ENCODE results near the gene PHKA2.

The PHKA2 gene

DNA sequence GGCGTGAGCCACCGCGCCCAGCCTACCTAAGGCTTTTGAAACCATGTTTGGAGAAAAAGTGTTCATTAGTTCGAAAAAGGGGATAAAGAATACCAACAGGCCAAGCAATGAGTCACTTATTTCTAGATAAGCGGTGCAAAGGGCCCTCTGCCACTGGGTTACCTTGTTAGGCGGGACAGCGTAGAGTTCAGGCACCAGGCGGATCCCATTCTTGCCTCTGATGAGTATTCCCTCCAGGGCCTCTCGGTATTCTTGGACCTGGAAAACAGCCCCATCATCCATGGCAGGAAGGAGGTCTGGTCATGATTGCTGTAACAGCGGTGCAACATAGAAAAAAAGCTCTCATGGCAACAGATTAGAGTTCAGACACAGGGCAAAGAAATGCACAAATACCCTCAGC, 48.0 kb downstream of the PHKA2 start:
- in situ Hi-C loops (cut with MboI; ENCODE audit: low sequenced_read_pairs), result no loop called here

DNA sequence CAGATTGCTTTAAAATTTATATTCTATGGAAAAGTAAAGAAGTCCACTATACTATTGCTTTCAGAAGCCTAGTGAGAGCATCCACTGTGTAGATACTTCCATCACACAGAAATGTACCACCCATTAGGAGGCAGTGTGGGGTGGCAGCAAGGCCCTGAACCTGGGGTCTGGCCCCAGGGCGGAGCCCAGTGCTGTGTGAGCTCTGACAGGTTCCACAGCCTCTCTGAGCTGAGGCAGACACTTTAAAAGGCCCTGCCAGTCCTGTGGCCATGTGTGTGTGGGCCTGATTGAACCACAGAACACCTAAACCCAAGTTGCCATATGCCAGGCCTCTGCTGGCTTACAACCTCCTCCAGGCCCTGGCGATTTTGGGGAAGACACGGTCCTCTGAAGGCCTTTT, 49.2 kb downstream of the PHKA2 start:
- in situ Hi-C loops (cut with MboI; ENCODE audit: low sequenced_read_pairs), result no loop called here

DNA sequence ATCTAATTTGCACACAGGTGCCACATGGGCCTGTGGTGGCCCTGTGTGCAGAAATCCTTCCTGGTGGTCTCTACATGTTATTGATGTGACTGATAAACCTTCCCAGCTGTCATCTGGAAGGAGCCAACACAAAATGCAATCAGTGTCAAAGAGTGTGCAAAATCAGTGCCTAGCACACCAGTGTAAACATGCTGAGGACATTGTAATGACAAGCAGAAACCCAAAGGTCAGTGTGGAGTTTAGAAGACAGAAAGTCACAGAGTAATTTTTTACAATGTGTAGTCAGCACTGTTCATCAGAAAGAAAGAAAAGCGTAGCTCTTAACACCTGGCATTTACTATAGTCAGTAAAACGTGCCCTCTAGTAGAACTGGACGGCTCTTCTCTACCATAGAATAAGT, 50.3 kb downstream of the PHKA2 start:
- in situ Hi-C loops (cut with MboI; ENCODE audit: low sequenced_read_pairs), result no loop called here

DNA sequence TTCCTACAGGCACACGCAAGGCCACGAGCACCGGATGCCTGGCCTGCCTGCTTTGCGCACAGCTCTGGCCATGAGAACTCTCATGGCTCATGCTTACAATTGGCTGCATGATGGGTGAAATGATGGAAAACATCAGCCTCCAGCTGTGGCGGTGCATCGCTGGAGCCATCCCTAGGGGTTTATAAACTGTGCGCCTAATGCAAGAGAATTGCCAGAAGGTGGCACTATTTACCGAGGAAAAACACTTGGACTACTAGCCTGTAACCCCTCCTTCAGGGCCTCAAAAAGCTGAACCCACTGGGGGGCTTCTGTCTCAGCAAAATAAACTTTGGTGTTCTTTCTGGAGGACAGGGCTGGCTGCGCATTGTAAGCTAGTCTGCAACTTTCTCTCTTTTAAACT, 51.9 kb downstream of the PHKA2 start:
- in situ Hi-C loops (cut with MboI; ENCODE audit: low sequenced_read_pairs), result no loop called here

DNA sequence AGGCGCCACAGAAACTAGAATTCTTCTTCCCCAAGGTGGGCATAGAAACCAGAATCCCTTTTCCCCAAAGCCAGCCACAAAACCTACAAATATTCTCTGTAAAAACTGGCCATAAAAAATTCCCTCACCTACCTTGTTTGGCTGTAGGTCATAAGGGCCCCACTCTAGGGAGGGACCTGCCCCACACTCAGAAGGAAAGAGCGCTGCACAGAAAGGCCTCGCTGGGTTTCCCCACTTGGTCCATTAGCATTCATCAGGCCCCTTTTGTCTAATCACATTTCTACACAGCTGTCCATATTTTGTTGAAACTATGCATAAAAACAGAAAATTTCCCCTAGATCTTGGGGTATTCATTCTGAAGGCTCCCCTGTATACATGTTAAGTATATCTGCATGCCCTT, 54.1 kb downstream of the PHKA2 start:
- in situ Hi-C loops (cut with MboI; ENCODE audit: low sequenced_read_pairs), result no loop called here

DNA sequence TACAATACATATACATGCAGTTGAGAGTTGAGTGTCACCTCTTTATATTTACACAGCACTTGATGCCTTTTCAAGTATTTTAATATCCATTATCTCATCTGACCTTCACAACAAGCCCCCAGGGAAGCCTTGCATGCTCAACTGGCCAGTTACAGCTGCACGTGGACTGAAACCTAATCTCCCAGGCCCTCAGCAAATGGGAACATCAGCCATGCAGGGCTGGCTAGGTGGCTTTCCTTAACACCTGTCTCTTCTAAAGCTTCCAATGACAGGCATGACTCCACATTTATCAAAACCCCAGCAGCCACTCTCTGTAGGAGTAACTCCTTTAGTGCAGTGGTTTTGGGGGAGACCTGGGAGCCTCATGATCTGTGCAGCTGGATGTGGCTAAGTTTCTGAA, 56.4 kb downstream of the PHKA2 start:
- in situ Hi-C loops (cut with MboI; ENCODE audit: low sequenced_read_pairs), result no loop called here

DNA sequence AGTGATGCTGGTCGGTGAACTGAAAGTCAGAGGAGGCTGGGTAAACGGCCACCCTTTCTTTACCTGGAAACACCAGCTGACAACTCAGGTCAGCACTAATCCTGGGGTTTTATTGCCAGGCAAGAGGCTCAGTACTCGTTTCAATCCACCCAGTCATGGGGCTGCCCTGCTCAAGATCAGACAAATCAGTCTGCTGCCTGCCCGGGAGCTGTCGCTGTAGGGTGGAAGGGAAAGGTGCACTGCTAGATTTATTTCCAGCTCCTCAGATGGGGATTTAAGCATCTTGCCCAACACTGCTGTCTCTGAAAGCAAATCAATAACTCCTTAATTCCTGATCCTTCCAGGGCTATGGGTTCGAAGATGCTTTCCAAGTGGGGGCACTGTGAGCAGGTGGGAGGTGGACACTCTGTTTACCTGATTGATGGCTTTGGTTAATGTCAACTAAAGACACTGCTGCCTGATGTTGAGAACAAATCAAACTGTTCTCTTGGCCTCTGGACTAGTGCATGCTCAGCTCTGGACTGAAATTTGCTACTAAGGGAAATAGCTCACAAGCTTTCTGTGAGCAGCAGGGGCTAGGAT, 59.3 kb downstream of the PHKA2 start:
- in situ Hi-C loops (cut with MboI; ENCODE audit: low sequenced_read_pairs), result no loop called here

DNA sequence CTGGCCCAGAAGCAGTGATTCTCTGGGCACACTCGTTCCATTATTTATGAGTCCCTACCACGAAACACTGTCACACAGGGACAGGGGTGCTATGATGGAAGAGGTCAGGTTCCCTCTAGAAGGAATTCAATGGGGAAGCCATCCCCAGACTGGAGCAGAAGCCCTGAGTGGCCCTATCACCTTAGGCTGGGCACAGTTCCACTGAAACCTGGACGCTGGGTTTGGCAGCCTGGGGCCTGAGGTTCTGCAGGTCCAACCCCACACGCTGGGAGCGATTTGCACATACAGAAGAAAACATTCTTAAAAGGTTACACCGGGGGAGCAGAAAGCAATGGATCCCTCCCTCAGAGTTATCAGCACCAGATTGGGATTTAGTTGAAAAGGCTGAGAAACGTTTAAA, 63.3 kb downstream of the PHKA2 start:
- in situ Hi-C loops (cut with MboI; ENCODE audit: low sequenced_read_pairs), result no loop called here

DNA sequence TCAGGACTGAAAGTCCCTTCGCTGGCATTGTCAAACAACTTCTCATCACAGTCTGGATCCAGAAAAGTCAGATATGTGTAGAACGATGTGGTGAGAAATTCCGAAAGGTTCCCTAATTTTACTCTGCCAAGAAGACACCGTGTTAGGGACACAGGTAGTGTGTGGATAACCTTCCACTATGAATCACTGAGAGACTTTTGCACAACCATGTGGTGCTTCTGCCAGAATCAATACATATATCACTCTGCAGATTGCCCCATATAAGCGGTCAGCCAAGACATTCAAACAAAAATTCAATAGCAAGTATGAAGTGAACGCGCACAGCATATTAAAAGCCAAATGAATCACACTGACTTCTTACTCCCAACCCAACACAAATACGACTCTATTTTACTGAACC, 63.8 kb downstream of the PHKA2 start:
- in situ Hi-C loops (cut with MboI; ENCODE audit: low sequenced_read_pairs), result no loop called here

DNA sequence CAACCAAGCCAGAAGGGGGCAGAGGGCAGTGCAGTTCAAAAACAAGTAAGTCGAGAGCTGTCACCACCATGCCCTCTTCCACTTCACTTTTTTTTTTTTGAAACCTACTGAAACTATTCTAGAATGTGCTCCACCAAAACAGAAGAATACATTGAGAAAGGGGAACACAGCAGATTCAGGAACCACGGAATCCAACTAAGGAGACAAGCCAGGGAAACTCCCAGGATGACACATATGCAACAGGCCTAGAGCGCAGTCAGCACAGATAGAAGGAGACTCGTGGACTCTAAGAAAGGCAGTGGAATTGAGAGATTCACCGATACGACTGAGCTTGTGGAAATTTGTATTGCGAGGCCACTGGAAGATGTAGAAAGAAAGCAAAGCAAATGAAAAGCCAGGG, 66.1 kb downstream of the PHKA2 start:
- in situ Hi-C loops (cut with MboI; ENCODE audit: low sequenced_read_pairs), result no loop called here

DNA sequence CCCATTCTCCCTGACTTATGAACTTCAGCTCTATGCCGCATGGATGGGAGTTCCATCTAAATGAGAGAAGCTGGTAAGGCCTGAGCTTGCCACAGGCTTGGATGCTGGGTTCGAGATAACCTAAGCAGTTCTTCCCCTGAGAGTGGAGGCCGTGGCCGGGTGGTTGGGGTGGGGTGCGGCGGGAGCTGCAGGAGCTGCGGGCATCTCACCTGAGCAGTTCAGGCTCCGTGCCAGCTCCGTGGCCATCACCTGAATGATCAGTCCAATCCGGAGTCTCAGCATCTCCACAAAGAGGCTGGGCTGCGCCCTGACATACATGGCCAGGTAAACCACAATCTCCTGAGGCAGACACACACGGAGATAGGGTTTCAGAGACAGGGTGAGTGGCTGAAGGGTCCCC, 77.6 kb downstream of the PHKA2 start:
- in situ Hi-C loops (cut with MboI; ENCODE audit: low sequenced_read_pairs), result no loop called here

DNA sequence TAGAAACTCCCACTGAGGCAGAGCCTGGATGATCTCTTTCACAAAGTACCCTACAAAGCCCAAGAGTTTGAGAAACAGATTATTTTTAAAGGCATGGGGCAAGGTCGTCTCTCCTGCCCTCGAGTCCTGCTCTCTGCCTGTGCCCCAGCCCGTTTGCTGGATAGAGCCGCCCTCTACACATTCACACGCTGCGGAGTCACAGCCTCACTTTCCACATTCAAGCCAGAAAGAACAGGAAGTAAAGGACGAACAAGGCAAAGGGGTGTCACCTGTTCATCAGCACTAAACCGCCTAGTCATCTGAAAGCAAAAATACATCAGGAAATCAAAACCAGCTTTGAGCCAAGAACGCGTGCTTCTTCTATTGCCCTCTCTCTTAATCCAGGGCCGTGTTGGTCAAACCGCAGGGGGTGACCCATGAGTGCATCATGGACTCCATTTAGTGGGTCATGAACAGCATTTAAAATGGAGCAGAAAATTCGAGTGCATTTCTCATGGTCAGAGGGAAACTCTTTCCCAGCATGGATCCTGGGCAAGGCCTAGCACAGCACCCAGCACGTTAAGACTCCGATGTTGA, 83.4 kb downstream of the PHKA2 start:
- in situ Hi-C loops (cut with MboI; ENCODE audit: low sequenced_read_pairs), result no loop called here

DNA sequence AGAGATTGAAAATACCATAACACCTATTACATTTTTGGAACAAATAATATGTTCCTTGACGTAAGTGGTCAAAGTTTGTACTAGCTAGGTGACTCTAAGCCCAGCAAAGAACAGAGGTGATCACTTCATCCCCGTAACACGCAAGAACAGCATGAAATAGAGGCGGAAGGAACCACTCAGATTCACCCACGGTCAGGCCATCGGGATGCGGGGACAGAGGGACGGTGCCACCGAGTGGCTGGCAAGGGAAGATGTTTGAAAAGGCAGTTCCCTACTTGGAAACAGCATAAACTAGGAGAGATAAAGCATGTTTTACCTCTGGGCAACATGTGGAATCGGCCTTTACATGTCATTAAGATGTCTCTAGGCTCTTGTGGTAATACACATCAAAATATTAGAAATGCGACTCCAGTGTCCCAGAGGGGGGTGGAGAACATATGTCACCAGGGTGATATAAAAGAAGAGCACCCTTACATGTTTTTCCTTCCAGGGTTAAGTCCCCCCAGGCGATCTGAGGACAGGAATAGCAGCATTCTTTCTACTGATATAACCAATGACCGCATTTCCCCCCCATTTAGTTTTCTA, 84.0 kb downstream of the PHKA2 start:
- in situ Hi-C loops (cut with MboI; ENCODE audit: low sequenced_read_pairs), result no loop called here

DNA sequence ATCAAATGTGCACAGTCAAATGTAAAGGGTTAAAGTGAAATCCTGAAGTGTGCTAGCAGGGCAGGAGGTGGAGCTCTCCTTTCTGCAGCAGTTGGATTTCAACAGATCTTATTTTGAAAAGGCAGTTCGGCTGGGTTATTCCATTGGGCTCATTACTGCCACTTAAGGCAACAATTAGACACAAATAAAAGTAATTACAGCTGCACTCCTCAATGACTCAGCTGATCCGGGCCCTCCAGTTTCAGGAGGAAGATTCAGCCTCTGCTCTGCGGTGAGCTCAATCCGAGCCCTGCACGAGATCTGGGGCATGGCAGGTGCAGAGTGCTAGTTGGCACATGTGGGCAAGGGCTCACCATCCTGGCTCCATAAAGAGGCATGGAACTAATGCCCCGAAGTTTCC, 85.4 kb downstream of the PHKA2 start:
- in situ Hi-C loops (cut with MboI; ENCODE audit: low sequenced_read_pairs), result no loop called here

DNA sequence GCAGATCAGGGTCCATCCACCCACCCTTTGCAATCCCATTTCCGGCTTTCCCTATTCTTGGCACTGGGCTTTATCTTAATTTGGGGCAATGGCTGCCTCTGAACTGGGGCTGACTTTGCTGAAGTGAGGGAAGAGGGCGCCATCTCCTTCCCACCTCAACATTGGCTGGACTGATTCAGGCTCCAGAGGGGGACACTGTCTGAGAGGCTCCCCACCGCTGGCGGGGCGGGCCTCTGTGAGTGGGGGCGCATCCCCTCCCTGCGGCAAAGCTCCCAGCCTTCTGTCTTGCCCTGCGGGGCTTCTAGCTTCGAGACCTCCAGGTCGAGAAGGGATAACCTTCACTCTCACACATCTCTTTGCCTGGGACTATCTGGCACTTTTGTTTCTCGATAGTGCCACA, 85.8 kb downstream of the PHKA2 start:
- in situ Hi-C loops (cut with MboI; ENCODE audit: low sequenced_read_pairs), result no loop called here

DNA sequence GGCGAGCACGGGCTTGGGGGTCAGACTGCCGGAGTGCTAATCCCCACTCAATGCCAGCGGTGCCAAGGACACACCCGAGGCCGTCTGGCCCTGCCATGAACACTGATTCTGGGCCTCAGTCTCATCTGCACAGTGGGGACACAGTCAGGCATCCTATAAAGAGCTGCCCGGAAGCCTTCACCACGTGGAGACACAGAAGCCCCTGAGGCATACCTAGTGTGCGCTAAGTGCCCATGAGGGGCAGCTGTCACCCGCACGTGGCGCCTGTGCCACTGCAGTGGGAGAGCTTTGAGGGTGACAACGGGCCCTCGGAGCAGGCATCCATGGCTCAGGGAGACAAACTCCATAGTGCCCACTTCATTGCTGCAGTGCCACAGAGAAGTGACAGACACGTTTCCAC, 86.3 kb downstream of the PHKA2 start:
- in situ Hi-C loops (cut with MboI; ENCODE audit: low sequenced_read_pairs), result no loop called here

DNA sequence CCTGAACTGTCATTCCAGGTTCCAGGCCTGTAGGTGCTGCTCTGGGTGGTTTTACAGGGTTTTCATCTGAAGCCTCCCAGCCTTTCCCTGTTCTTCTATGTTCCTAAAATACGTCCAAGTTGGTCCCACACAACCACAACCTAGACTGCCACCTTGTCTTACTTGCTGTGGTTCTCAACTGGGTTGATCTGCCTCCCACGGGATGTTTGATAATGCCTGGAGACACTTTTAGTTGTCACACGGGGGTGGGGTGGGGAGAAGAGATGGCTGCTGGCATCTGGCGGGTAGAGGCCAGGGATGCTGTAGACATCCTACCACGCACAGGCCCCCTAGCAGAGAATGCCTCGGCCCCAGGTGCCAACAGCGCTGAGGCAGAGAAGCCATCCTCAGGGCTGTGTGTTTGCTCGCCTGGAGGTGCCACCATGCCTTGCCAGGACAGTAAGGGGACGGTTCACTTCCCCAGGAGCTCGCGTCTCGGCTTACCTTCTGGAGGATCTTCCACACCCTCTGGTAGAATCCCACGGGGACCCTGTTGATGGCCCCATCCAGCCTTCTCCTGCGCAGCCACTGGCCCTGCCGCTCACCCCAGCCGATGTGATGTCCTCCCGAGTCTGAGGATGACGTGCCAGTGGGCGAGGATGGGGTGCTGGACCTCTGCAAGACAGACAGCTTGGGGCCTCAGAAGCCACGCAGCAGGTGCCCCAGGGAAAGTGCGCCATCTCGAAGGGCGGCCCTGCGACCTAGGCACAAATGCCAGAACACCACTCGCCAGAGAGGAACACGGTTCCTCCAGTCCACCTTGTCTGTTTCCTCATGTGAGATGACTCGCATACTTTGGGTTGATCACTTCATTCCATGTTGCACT, 87.0 kb downstream of the PHKA2 start:
- in situ Hi-C loops (cut with MboI; ENCODE audit: low sequenced_read_pairs), result no loop called here

DNA sequence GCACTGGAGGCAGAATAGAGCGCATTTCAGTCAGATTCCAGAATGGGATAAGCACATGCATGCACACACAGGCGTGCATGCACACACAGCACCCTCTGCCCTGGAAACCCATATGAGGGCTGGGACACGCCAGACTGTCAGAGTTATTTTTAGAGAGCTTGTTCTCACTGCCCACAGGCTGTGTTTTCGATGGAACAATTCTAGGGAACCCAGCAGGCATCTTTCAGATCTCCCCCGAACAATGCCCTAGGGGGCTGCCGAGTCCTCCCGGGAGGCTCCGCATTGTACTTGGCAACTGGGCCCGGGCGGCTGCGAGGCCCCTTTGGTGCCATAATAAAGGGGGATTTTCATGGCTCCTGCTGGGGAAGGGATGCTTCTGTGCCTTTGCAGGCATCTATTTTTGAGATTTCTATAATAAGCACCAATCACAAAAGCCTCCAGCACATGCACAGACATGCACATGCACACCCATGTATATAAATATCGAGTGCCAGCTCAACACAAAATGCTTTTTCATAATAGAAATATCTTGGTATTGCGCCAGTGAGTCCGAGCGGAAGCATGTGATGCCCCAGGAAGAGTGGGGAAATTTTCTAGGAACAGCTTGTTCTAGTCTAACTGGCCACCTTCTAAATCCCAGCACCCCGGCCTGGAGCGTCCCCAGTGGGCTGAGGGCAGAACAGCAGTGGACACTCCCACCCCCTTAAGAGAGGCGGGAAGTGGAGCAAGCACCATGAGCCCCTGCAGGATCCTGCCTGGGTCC, 88.5 kb downstream of the PHKA2 start:
- in situ Hi-C loops (cut with MboI; ENCODE audit: low sequenced_read_pairs), result no loop called here

DNA sequence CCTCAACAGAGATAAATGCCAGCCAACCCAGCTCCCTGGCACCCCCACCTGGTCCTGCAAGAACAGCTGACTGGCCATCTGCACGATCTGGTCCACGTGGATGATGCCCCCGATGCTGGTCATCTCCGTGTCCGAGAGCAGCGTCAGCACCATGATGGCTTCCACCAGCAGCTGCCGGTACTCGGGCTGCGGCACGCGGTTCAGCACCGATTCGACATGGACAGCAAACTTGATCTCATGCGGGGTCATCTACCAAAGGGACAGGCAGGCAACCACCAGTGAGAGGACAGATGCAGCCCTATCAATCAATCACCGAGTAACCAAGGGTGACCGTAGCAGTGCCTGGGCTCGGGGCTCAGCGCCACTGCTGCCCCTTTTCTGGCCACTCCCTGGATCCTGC, 89.8 kb downstream of the PHKA2 start:
- in situ Hi-C loops (cut with MboI; ENCODE audit: low sequenced_read_pairs), result no loop called here

DNA sequence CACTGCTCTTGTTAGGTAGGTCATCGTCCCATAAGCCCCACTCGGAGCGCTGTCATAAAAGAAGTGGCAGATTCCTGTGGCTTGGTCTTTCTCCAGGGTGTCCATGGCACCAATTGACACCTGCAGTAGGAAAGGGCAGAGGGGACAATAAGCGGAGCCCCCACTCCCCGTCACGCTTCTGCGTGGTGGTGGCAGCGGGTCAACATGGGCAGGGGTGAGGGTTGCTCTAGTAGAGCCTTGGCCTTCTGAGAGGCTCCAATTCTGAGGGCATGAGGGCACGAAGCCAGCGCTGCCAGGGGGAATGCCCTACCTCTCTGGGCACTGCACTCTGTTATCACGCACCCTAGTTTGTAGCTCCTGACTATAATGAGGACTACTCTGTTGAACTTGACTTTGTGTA, 90.4 kb downstream of the PHKA2 start:
- in situ Hi-C loops (cut with MboI; ENCODE audit: low sequenced_read_pairs), result no loop called here

DNA sequence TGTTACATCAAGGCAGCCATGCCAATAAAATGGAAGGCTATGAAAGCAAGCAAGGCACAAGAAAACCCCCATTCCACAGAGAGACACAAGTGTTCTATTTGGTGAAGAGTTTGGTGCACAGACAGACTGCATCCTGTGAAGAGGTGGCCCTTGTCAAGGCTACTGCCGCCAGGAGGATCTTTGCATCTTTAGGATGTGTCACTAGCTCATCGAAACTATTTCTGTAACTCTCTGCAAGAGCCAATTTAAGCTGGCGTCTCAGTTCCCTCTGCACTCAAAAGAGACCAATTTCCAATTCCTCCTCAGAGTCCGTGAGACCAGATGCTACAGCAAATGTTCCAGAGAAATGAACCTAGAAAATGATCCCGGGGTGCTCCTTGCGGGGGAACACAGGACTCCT, 91.0 kb downstream of the PHKA2 start:
- in situ Hi-C loops (cut with MboI; ENCODE audit: low sequenced_read_pairs), result no loop called here

All from hTERT RPE-1 (cell line).